ENCODE measurements around the gene DFFA.

Gene DFFA

GRCh38 chr1:10450836-10451235 lies 21.5 kb downstream of the DFFA start:
- no peak for DNase-seq
- H3K79me1 ChIP-seq (ENCODE audit: low read length) = no peaks in the 10 kb centered on the region
- H2BK5ac ChIP-seq (ENCODE audit: low read depth, low read length, poor library complexity) = no peak overlapping the region
- no peaks in the 10 kb centered on the region for H3K79me2 ChIP-seq (ENCODE audit: control insufficient read depth, insufficient read depth, low read length, poor library complexity)
- H3K9ac ChIP-seq (ENCODE audit: low read length) = no peak overlapping the region
- H4K12ac ChIP-seq (ENCODE audit: low read depth, low read length) = no peak overlapping the region
- peaks cover 0 to 2% of the 10 kb centered on the region in 2 experiments for H3K36me3 ChIP-seq (ENCODE audit: control insufficient read depth in 1 of 2, insufficient read depth in 2 of 2, low read length in 2 of 2)
- no peak overlapping the region for H3K27ac ChIP-seq (ENCODE audit: low read depth, low read length)
- no peak overlapping the region for H3K4me2 ChIP-seq (ENCODE audit: low read length)
- no peak overlapping the region for H2AFZ ChIP-seq (ENCODE audit: insufficient read depth, low read length, poor library complexity)
- no CpG with 5 or more reads among the region's 6 CpGs for WGBS (ENCODE audit: extremely low coverage, insufficient coverage, insufficient read length)
- no peak overlapping the region for H2AK5ac ChIP-seq (ENCODE audit: low read length)
- H3K4me1 ChIP-seq (ENCODE audit: control insufficient read depth in 1 of 2, insufficient read depth in 2 of 2, low read length in 2 of 2) = peaks cover 0 to 2% of the 10 kb centered on the region in 2 experiments
- no peak overlapping the region for H2BK120ac ChIP-seq (ENCODE audit: insufficient read depth, low read length, poor library complexity)
- H4K8ac ChIP-seq (ENCODE audit: low read depth, low read length) = no peak overlapping the region
- H3K14ac ChIP-seq (ENCODE audit: low read length) = no peak overlapping the region
- peaks cover 3% of the 10 kb centered on the region for H3K9me3 ChIP-seq (ENCODE audit: insufficient read depth, low read depth, low read length)
- no peaks in the 10 kb centered on the region for H3K27me3 ChIP-seq (ENCODE audit: insufficient read depth, low read length)
- no peak overlapping the region for H4K91ac ChIP-seq (ENCODE audit: low read depth, low read length)
- H3K18ac ChIP-seq (ENCODE audit: low read length) = no peak overlapping the region
- H2BK12ac ChIP-seq (ENCODE audit: low read length) = no peak overlapping the region
- H3K4me3 ChIP-seq (ENCODE audit: low read depth, low read length) = no peak overlapping the region
- no peak overlapping the region for H3K23ac ChIP-seq (ENCODE audit: low read length)
- no peak overlapping the region for H3K4ac ChIP-seq (ENCODE audit: low read depth, low read length)

GRCh38 chr1:10450156-10450814 lies 22.0 kb downstream of the DFFA start:
- no CpG with 5 or more reads among the region's 21 CpGs for WGBS (ENCODE audit: extremely low coverage, insufficient coverage, insufficient read length)

GRCh38 chr1:10449751-10450150 lies 22.6 kb downstream of the DFFA start, which contains the start of gene CORT:
TSS of gene CORT (plus strand) at chr1:10450031. CDS start at chr1:10450224, 193 bp downstream.
- H3K79me1 ChIP-seq (ENCODE audit: low read length) = no peaks in the 10 kb centered on the region
- no peaks in the 10 kb centered on the region for H3K27me3 ChIP-seq (ENCODE audit: insufficient read depth, low read length)
- no peak for DNase-seq
- H3K27ac ChIP-seq (ENCODE audit: low read depth, low read length) = no peak within 1 kb of the TSS
- H4K91ac ChIP-seq (ENCODE audit: low read depth, low read length) = no peak within 1 kb of the TSS
- peaks cover 0 to 2% of the 10 kb centered on the region in 2 experiments for H3K4me1 ChIP-seq (ENCODE audit: control insufficient read depth in 1 of 2, insufficient read depth in 2 of 2, low read length in 2 of 2)
- H3K4me2 ChIP-seq (ENCODE audit: low read length) = no peak within 1 kb of the TSS
- H2BK120ac ChIP-seq (ENCODE audit: insufficient read depth, low read length, poor library complexity) = no peak within 1 kb of the TSS
- H2BK12ac ChIP-seq (ENCODE audit: low read length) = no peak within 1 kb of the TSS
- no peak within 1 kb of the TSS for H3K18ac ChIP-seq (ENCODE audit: low read length)
- H2AFZ ChIP-seq (ENCODE audit: insufficient read depth, low read length, poor library complexity) = no peak within 1 kb of the TSS
- no peaks in the 10 kb centered on the region for H3K79me2 ChIP-seq (ENCODE audit: control insufficient read depth, insufficient read depth, low read length, poor library complexity)
- H4K12ac ChIP-seq (ENCODE audit: low read depth, low read length) = no peak within 1 kb of the TSS
- H2BK5ac ChIP-seq (ENCODE audit: low read depth, low read length, poor library complexity) = no peak within 1 kb of the TSS
- peaks cover 3% of the 10 kb centered on the region for H3K9me3 ChIP-seq (ENCODE audit: insufficient read depth, low read depth, low read length)
- no CpG with 5 or more reads among the region's 10 CpGs for WGBS (ENCODE audit: extremely low coverage, insufficient coverage, insufficient read length)
- no peak within 1 kb of the TSS for H3K4me3 ChIP-seq (ENCODE audit: low read depth, low read length)
- no peak within 1 kb of the TSS for H4K8ac ChIP-seq (ENCODE audit: low read depth, low read length)
- H3K36me3 ChIP-seq (ENCODE audit: control insufficient read depth in 1 of 2, insufficient read depth in 2 of 2, low read length in 2 of 2) = no peaks in the 10 kb centered on the region
- no peak within 1 kb of the TSS for H3K14ac ChIP-seq (ENCODE audit: low read length)
- H2AK5ac ChIP-seq (ENCODE audit: low read length) = no peak within 1 kb of the TSS
- no peak within 1 kb of the TSS for H3K4ac ChIP-seq (ENCODE audit: low read depth, low read length)
- H3K9ac ChIP-seq (ENCODE audit: low read length) = no peak within 1 kb of the TSS
- peak within 1 kb of the TSS; percentile 43 for H3K23ac ChIP-seq (ENCODE audit: low read length)

More at GRCh38 chr1:10450156-10450814, 22.0 kb downstream of the DFFA start:
- no peak overlapping the region for H3K27ac ChIP-seq (ENCODE audit: low read depth, low read length)
- H3K79me1 ChIP-seq (ENCODE audit: low read length) = no peaks in the 10 kb centered on the region
- no peak overlapping the region for H3K4me2 ChIP-seq (ENCODE audit: low read length)
- no peak overlapping the region for H2BK5ac ChIP-seq (ENCODE audit: low read depth, low read length, poor library complexity)
- H2BK12ac ChIP-seq (ENCODE audit: low read length) = no peak overlapping the region
- no peak overlapping the region for H4K8ac ChIP-seq (ENCODE audit: low read depth, low read length)
- H3K27me3 ChIP-seq (ENCODE audit: insufficient read depth, low read length) = no peaks in the 10 kb centered on the region
- H3K23ac ChIP-seq (ENCODE audit: low read length) = peak overlapping the region; percentile 43
- no peak overlapping the region for H2BK120ac ChIP-seq (ENCODE audit: insufficient read depth, low read length, poor library complexity)
- H3K14ac ChIP-seq (ENCODE audit: low read length) = no peak overlapping the region
- H4K12ac ChIP-seq (ENCODE audit: low read depth, low read length) = no peak overlapping the region
- H3K9ac ChIP-seq (ENCODE audit: low read length) = no peak overlapping the region
- H3K4me1 ChIP-seq (ENCODE audit: control insufficient read depth in 1 of 2, insufficient read depth in 2 of 2, low read length in 2 of 2) = peaks cover 0 to 2% of the 10 kb centered on the region in 2 experiments
- peaks cover 3% of the 10 kb centered on the region for H3K9me3 ChIP-seq (ENCODE audit: insufficient read depth, low read depth, low read length)
- no peak for DNase-seq
- H3K79me2 ChIP-seq (ENCODE audit: control insufficient read depth, insufficient read depth, low read length, poor library complexity) = no peaks in the 10 kb centered on the region
- H3K18ac ChIP-seq (ENCODE audit: low read length) = no peak overlapping the region
- no peak overlapping the region for H2AFZ ChIP-seq (ENCODE audit: insufficient read depth, low read length, poor library complexity)
- H3K36me3 ChIP-seq (ENCODE audit: control insufficient read depth in 1 of 2, insufficient read depth in 2 of 2, low read length in 2 of 2) = no peaks in the 10 kb centered on the region
- H3K4me3 ChIP-seq (ENCODE audit: low read depth, low read length) = no peak overlapping the region
- H2AK5ac ChIP-seq (ENCODE audit: low read length) = no peak overlapping the region
- no peak overlapping the region for H4K91ac ChIP-seq (ENCODE audit: low read depth, low read length)
- no peak overlapping the region for H3K4ac ChIP-seq (ENCODE audit: low read depth, low read length)

- H3K9ac ChIP-seq (ENCODE audit: low read length) = no peak overlapping the region
- no peak overlapping the region for H2BK5ac ChIP-seq (ENCODE audit: low read depth, low read length, poor library complexity)
- no peak overlapping the region for H3K27ac ChIP-seq (ENCODE audit: low read depth, low read length)
- H2AK5ac ChIP-seq (ENCODE audit: low read length) = no peak overlapping the region
- no peak overlapping the region for H4K8ac ChIP-seq (ENCODE audit: low read depth, low read length)
- no peaks in the 10 kb centered on the region for H3K79me1 ChIP-seq (ENCODE audit: low read length)
- peaks cover 0 to 2% of the 10 kb centered on the region in 2 experiments for H3K4me1 ChIP-seq (ENCODE audit: control insufficient read depth in 1 of 2, insufficient read depth in 2 of 2, low read length in 2 of 2)
- H3K79me2 ChIP-seq (ENCODE audit: control insufficient read depth, insufficient read depth, low read length, poor library complexity) = no peaks in the 10 kb centered on the region
- no peak overlapping the region for H3K18ac ChIP-seq (ENCODE audit: low read length)
- H4K91ac ChIP-seq (ENCODE audit: low read depth, low read length) = no peak overlapping the region
- H3K4ac ChIP-seq (ENCODE audit: low read depth, low read length) = no peak overlapping the region
- no peak overlapping the region for H3K23ac ChIP-seq (ENCODE audit: low read length)
- no CpG with 5 or more reads among the region's 7 CpGs for WGBS (ENCODE audit: extremely low coverage, insufficient coverage, insufficient read length)
- H3K14ac ChIP-seq (ENCODE audit: low read length) = no peak overlapping the region
- no peak overlapping the region for H2BK120ac ChIP-seq (ENCODE audit: insufficient read depth, low read length, poor library complexity)
- no peak overlapping the region for H3K4me3 ChIP-seq (ENCODE audit: low read depth, low read length)
- peaks cover 3% of the 10 kb centered on the region for H3K9me3 ChIP-seq (ENCODE audit: insufficient read depth, low read depth, low read length)
- H3K36me3 ChIP-seq (ENCODE audit: control insufficient read depth in 1 of 2, insufficient read depth in 2 of 2, low read length in 2 of 2) = no peaks in the 10 kb centered on the region
- no peak overlapping the region for H3K4me2 ChIP-seq (ENCODE audit: low read length)
- DNase-seq = no peak
- no peak overlapping the region for H4K12ac ChIP-seq (ENCODE audit: low read depth, low read length)
- H3K27me3 ChIP-seq (ENCODE audit: insufficient read depth, low read length) = no peaks in the 10 kb centered on the region
- H2BK12ac ChIP-seq (ENCODE audit: low read length) = no peak overlapping the region
- no peak overlapping the region for H2AFZ ChIP-seq (ENCODE audit: insufficient read depth, low read length, poor library complexity)
Observed at GRCh38 chr1:10446790-10447422, 25.4 kb downstream of the DFFA start.
